Measurements from ENCODE around the gene LST1.

The LST1 gene

GRCh38 chr6:31559958-31560696 lies 25.9 kb upstream of the LST1 start:
- peak; percentile 34 for DNase-seq (ENCODE audit: low read depth)

DNA sequence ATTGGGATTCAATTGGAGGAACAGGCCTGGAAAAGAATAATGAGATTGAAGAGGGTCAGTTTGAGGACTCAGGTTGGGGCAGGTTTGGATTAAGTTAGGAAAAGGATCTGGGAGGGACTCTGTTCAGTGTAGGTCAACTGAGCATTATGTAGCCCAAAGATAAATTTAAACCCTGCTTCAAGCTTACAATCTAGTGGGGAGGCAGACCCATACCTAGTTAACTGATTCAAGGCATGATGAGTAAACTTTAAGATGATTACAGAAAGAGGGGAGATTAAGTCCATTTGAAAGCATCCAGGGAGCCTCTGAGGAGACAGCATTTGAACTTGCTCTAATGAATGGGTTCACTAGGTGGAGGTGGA lies 25.4 kb upstream of the LST1 start:
- no peak for DNase-seq (ENCODE audit: low read depth)

DNA sequence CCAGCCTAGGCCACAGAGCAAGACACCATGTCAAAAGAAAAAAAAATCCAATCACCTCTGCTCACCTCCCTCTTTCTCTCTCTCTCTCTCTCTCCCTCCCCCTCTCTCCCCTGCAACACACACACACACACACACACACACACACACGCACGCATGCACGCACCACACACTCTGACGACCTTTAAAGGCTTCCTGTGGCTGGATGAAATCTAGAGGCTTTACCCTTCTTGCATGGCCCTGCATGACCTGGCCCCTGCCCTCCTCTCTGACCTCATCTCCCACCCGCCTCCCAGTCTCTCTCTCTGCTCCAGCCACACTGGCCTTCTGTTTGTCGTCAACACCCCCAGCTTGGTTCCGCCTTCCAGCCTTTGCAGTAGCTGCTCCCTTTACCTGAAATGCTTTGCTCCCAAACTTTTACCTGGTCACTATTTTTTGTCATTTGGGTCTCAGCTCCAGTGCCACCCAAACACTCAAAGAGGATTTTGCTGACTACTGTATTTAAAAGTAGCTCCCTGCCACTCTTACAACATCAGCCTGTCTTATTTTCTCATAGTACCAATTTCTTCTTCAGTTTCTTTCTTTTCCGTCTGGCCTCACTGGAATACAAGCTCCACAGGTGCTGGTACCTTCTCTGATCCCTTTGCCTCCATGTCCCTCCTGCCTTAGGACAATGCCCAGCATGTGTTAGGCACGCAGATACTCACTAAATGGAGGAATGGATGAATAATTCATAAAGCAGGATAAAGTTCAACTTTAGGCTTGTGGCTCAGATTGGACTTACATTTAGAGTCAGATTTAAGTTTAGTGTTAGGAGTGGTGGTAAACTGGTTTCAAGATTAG lies 18.3 kb upstream of the LST1 start:
- DNase-seq (ENCODE audit: low read depth): no peak

- peak; percentile 60 for DNase-seq (ENCODE audit: low read depth)
Measured at GRCh38 chr6:31568537-31568961, 17.5 kb upstream of the LST1 start.

GRCh38 chr6:31569861-31570536 lies 16.1 kb upstream of the LST1 start:
- DNase-seq (ENCODE audit: low read depth): no peak

DNA sequence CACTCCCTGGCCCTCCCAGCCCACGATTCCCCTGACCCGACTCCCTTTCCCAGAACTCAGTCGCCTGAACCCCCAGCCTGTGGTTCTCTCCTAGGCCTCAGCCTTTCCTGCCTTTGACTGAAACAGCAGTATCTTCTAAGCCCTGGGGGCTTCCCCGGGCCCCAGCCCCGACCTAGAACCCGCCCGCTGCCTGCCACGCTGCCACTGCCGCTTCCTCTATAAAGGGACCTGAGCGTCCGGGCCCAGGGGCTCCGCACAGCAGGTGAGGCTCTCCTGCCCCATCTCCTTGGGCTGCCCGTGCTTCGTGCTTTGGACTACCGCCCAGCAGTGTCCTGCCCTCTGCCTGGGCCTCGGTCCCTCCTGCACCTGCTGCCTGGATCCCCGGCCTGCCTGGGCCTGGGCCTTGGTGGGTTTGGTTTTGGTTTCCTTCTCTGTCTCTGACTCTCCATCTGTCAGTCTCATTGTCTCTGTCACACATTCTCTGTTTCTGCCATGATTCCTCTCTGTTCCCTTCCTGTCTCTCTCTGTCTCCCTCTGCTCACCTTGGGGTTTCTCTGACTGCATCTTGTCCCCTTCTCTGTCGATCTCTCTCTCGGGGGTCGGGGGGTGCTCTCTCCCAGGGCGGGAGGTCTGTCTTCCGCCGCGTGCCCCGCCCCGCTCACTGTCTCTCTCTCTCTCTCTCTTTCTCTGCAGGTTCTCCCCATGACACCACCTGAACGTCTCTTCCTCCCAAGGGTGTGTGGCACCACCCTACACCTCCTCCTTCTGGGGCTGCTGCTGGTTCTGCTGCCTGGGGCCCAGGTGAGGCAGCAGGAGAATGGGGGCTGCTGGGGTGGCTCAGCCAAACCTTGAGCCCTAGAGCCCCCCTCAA lies 13.8 kb upstream of the LST1 start, which contains the start of gene LTA:
LTA (plus strand) TSS at position 249 of the 871 bp plus-strand sequence; CDS start at position 703, 454 bp downstream.
- peak; percentile 66 for DNase-seq (ENCODE audit: low read depth)

DNA sequence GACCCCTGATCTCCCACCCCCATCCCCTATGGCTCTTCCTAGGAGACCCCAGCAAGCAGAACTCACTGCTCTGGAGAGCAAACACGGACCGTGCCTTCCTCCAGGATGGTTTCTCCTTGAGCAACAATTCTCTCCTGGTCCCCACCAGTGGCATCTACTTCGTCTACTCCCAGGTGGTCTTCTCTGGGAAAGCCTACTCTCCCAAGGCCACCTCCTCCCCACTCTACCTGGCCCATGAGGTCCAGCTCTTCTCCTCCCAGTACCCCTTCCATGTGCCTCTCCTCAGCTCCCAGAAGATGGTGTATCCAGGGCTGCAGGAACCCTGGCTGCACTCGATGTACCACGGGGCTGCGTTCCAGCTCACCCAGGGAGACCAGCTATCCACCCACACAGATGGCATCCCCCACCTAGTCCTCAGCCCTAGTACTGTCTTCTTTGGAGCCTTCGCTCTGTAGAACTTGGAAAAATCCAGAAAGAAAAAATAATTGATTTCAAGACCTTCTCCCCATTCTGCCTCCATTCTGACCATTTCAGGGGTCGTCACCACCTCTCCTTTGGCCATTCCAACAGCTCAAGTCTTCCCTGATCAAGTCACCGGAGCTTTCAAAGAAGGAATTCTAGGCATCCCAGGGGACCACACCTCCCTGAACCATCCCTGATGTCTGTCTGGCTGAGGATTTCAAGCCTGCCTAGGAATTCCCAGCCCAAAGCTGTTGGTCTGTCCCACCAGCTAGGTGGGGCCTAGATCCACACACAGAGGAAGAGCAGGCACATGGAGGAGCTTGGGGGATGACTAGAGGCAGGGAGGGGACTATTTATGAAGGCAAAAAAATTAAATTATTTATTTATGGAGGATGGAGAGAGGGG lies 12.6 kb upstream of the LST1 start:
- no peak for DNase-seq (ENCODE audit: low read depth)

GRCh38 chr6:31574106-31575061 lies 11.7 kb upstream of the LST1 start:
- no peak for DNase-seq (ENCODE audit: low read depth)

GRCh38 chr6:31575335-31575901 lies 10.7 kb upstream of the LST1 start, which contains the start of gene TNF:
TSS of gene TNF (plus strand) at chr6:31575565. CDS start at chr6:31575742, 177 bp downstream.
- peak; percentile 64 for DNase-seq (ENCODE audit: low read depth)

DNA sequence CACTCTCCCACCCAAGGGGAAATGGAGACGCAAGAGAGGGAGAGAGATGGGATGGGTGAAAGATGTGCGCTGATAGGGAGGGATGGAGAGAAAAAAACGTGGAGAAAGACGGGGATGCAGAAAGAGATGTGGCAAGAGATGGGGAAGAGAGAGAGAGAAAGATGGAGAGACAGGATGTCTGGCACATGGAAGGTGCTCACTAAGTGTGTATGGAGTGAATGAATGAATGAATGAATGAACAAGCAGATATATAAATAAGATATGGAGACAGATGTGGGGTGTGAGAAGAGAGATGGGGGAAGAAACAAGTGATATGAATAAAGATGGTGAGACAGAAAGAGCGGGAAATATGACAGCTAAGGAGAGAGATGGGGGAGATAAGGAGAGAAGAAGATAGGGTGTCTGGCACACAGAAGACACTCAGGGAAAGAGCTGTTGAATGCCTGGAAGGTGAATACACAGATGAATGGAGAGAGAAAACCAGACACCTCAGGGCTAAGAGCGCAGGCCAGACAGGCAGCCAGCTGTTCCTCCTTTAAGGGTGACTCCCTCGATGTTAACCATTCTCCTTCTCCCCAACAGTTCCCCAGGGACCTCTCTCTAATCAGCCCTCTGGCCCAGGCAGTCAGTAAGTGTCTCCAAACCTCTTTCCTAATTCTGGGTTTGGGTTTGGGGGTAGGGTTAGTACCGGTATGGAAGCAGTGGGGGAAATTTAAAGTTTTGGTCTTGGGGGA lies 10.0 kb upstream of the LST1 start:
- no peak for DNase-seq (ENCODE audit: low read depth)

GRCh38 chr6:31576897-31577578 lies 9.0 kb upstream of the LST1 start:
- no peak for DNase-seq (ENCODE audit: low read depth)

DNA sequence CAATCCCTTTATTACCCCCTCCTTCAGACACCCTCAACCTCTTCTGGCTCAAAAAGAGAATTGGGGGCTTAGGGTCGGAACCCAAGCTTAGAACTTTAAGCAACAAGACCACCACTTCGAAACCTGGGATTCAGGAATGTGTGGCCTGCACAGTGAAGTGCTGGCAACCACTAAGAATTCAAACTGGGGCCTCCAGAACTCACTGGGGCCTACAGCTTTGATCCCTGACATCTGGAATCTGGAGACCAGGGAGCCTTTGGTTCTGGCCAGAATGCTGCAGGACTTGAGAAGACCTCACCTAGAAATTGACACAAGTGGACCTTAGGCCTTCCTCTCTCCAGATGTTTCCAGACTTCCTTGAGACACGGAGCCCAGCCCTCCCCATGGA lies 8.5 kb upstream of the LST1 start:
- no peak for DNase-seq (ENCODE audit: low read depth)

GRCh38 chr6:31578184-31579118 lies 7.6 kb upstream of the LST1 start:
- DNase-seq (ENCODE audit: low read depth): no peak

DNA sequence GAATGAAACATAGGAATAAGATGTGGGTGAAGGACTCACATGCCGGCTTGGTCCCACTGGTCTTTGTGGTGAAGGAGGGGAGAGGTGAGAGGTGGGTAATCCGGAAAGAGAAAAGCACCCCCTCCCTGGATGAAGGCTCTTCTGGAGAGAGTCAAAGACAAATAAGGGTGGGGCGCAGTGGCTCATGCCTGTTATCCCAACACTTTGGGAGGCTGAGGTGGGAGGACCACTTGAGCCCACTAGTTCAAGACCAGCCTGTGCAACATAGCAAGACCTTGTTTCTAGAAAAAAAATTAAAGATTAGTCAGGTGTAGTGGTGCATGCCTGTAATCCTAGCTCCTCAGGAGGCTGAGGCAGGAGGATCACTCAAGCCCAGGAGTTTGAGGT lies 7.0 kb upstream of the LST1 start:
- no peak for DNase-seq (ENCODE audit: low read depth)

GRCh38 chr6:31579546-31580437 lies 6.3 kb upstream of the LST1 start:
- no peak for DNase-seq (ENCODE audit: low read depth)

DNA sequence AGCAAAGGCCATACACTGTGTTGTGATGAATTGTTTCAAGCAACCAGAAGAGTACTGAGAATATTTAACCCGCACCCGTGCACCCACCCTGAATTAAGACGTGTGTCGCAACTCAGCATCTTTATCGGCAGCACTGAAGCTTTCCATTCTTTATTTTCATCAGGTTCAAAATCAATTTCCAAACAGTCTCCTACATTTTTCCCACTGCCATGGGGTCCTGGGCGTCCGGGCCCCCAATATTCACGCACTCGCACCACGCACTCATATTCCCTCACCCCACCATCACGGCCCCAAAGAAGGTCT lies 5.7 kb upstream of the LST1 start:
- DNase-seq (ENCODE audit: low read depth): no peak
